MM.1S (cell line): Measurements from ENCODE around the gene JMJD7.
"Not testable (repeated sequence)": the region's sequence is repeated elsewhere in the genome, so short reads cannot be mapped to it uniquely, and the experiment has no call there.

Experiments
- DNase-seq: peaks from one replicate; pipeline ENCODE4 v3.0.0-alpha.2; 2015
- H2AFZ ChIP-seq: fragments of 300-600 bp; sonication (generic); 2 replicates; pipeline ENCODE4 v1.6.0; 2016; ENCODE audit warnings: antibody characterized with exemption, low read length
- H3F3A ChIP-seq: fragments of 300-600 bp; sonication (generic); 2 replicates; pipeline ENCODE4 v1.6.1; 2016; ENCODE audit warnings: mild to moderate bottlenecking, antibody characterized with exemption, low read length, moderate library complexity, mixed read lengths; ENCODE audit not compliant: insufficient read depth
- H3K27ac ChIP-seq: fragments of 300-600 bp; sonication (generic); 2 replicates; pipeline ENCODE4 v1.5.1; 2016; ENCODE audit warnings: mild to moderate bottlenecking, low read length
- H3K27me3 ChIP-seq: fragments of 300-600 bp; sonication (generic); replicated peaks from 2 replicates; pipeline ENCODE4 v1.6.0; 2016; ENCODE audit warnings: low read length; ENCODE audit not compliant: insufficient read depth
- H3K36me3 ChIP-seq: fragments of 300-600 bp; sonication (generic); replicated peaks from 2 replicates; pipeline ENCODE4 v1.6.1; 2016; ENCODE audit warnings: mild to moderate bottlenecking, low read length, mixed read lengths; ENCODE audit not compliant: insufficient read depth
- H3K4me1 ChIP-seq: fragments of 300-600 bp; sonication (generic); 2 replicates; pipeline ENCODE4 v1.6.1; 2016; ENCODE audit warnings: low read length, mixed read lengths
- H3K4me2 ChIP-seq: fragments of 300-600 bp; sonication (generic); 2 replicates; pipeline ENCODE4 v1.6.0; 2016; ENCODE audit warnings: low read depth, low read length
- H3K4me3 ChIP-seq: fragments of 300-600 bp; sonication (generic); 2 replicates; pipeline ENCODE4 v1.5.1; 2016; ENCODE audit warnings: low read length, mixed read lengths
- H3K79me2 ChIP-seq: fragments of 300-600 bp; sonication (generic); 2 replicates; pipeline ENCODE4 v1.6.1; 2016; ENCODE audit warnings: mixed run types, low read length, mixed read lengths
- H3K9ac ChIP-seq: fragments of 300-600 bp; sonication (generic); 2 replicates; pipeline ENCODE4 v1.6.1; 2016; ENCODE audit warnings: low read length, mixed read lengths
- H3K9me2 ChIP-seq: fragments of 300-600 bp; sonication (generic); replicated peaks from 2 replicates; pipeline ENCODE4 v1.6.1; 2016; ENCODE audit warnings: mild to moderate bottlenecking, low read length, mixed read lengths; ENCODE audit not compliant: insufficient read depth
- H3K9me3 ChIP-seq: fragments of 300-600 bp; sonication (generic); replicated peaks from 2 replicates; pipeline ENCODE4 v1.6.1; 2016; ENCODE audit warnings: mild to moderate bottlenecking, low read length, mixed read lengths; ENCODE audit not compliant: insufficient read depth
- H4K20me1 ChIP-seq: fragments of 300-600 bp; sonication (generic); 2 replicates; pipeline ENCODE4 v1.6.1; 2016; ENCODE audit warnings: mild to moderate bottlenecking, low read length, moderate library complexity, mixed read lengths; ENCODE audit not compliant: insufficient read depth
- EZH2 ChIP-seq: fragments of 300-600 bp; sonication (generic); optimal IDR thresholded peaks from 2 replicates; pipeline ENCODE3; 2017; ENCODE audit warnings: low read depth, mild to moderate bottlenecking, antibody characterized with exemption, low read length, mixed read lengths
- EZH2phosphoT487 ChIP-seq: fragments of 300-600 bp; sonication (generic); IDR thresholded peaks from 2 replicates; pipeline ENCODE4 v1.6.1; 2018; ENCODE audit warnings: antibody characterized with exemption, low read length
- TF ChIP-seq, protein P1 (sequence below): fragments of 300-600 bp; sonication (generic); IDR thresholded peaks from 2 replicates; pipeline ENCODE4 v1.5.1; 2016; ENCODE audit warnings: antibody characterized with exemption, low read length, mixed read lengths

Gene JMJD7

DNA sequence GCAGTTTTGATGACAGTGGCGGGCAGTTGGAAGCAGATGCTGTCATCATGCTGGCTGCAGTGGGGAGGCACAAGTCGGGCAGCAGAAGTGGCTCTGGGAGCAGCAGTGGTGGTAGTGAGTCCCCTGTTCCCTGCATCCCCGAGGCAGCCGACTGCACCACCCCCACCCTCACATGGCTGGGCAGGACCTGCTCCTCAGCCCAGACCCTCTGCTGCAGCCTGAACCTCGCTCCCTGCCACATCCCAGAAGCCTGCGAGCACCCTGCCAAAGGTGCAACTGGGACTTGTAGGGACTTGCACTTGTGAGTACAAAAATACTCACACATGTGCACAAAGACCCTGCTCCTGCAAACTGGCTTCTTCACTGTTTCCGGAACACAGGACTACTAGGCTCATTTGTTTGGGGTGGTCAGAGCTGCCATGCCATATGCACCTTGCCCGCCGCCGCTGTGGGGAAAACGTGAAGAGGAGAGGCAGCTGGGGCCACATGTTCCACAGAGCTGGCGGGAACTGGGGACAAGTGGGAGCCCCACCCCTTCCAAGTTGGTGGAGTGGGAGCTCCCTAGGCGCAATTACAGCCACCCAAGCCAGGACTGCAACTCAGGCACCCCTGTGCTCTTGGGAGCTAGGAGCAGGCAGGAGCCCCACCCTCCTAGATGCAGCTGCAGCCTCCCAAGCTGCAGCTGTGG, 2.2 kb downstream of the JMJD7 start:
- H3K9ac ChIP-seq: no peak overlapping the region
- no peaks in the 10 kb centered on the region for H3K79me2 ChIP-seq
- no peaks in the 10 kb centered on the region for H3K4me1 ChIP-seq
- no peaks in the 10 kb centered on the region for H3F3A ChIP-seq
- H3K4me2 ChIP-seq: no peak overlapping the region
- H3K9me2 ChIP-seq: no peaks in the 10 kb centered on the region
- TF ChIP-seq, protein P1, sequence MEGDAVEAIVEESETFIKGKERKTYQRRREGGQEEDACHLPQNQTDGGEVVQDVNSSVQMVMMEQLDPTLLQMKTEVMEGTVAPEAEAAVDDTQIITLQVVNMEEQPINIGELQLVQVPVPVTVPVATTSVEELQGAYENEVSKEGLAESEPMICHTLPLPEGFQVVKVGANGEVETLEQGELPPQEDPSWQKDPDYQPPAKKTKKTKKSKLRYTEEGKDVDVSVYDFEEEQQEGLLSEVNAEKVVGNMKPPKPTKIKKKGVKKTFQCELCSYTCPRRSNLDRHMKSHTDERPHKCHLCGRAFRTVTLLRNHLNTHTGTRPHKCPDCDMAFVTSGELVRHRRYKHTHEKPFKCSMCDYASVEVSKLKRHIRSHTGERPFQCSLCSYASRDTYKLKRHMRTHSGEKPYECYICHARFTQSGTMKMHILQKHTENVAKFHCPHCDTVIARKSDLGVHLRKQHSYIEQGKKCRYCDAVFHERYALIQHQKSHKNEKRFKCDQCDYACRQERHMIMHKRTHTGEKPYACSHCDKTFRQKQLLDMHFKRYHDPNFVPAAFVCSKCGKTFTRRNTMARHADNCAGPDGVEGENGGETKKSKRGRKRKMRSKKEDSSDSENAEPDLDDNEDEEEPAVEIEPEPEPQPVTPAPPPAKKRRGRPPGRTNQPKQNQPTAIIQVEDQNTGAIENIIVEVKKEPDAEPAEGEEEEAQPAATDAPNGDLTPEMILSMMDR: no peak
- H3K9me3 ChIP-seq: no peaks in the 10 kb centered on the region
- no peak for DNase-seq
- no peak overlapping the region for H2AFZ ChIP-seq
- H3K27me3 ChIP-seq: no peaks in the 10 kb centered on the region
- H3K36me3 ChIP-seq: no peaks in the 10 kb centered on the region
- no peaks in the 10 kb centered on the region for H4K20me1 ChIP-seq
- no peak overlapping the region for H3K27ac ChIP-seq
- no peak overlapping the region for H3K4me3 ChIP-seq

DNA sequence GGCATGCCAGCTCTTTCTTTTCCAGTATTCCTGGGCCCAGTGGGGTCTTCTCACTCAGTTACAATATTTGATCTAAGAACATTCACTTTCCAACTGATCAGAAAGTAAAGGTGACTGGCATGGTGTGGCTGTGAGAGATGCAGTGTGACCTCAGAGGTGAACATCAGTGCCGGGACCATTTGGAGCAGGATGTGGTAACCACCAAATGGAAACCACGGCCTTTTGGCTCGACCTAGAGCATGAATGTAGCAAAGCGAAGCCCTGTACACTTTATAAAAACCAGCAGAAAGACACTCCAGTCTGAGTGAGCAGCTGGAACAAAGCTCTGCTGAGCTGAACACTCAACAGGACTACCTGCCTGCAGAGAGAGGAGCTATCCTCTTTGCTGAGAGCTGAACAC, 3.4 kb downstream of the JMJD7 start:
- not testable (repeated sequence) for H3K9me2 ChIP-seq, H3K36me3 ChIP-seq, H3K9me3 ChIP-seq, H3K4me1 ChIP-seq, H3K27ac ChIP-seq, H3K4me2 ChIP-seq, H3K4me3 ChIP-seq, DNase-seq, H2AFZ ChIP-seq, H4K20me1 ChIP-seq, H3K79me2 ChIP-seq, H3K9ac ChIP-seq, H3K27me3 ChIP-seq, H3F3A ChIP-seq

DNA sequence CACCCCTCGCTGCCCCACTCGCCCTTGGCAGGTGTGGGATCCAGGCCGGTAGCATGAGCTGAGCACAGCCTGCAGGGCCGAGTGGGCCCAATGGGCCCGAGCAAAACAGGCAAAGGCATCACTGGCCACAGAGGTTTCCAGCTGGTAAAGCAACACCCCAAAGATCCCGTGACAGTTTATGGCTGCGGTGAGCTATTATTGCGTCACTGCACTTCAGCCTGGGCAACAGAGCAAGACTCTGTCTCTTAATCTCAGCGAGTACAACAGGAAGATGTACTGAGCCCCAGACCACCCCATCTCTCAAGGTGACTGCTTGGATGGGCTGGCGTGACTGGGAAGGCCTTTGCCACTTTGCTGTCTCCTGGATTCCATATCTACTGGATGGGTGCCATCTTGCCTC, 4.3 kb downstream of the JMJD7 start:
- Histone ChIP-seq H3F3A (no peaks in the 10 kb centered on the region), H3K4me3 (no peak overlapping the region), H3K4me2 (no peak overlapping the region), H3K9ac (no peak overlapping the region), H3K27me3 (no peaks in the 10 kb centered on the region), H3K4me1 (no peaks in the 10 kb centered on the region), H3K9me2 (no peaks in the 10 kb centered on the region), H3K36me3 (no peaks in the 10 kb centered on the region), H3K9me3 (no peaks in the 10 kb centered on the region), H2AFZ (no peak overlapping the region), H4K20me1 (no peaks in the 10 kb centered on the region), H3K79me2 (no peaks in the 10 kb centered on the region), H3K27ac (no peak overlapping the region)
- DNase-seq: no peak
- TF ChIP-seq, protein P1: no peak
- TF ChIP-seq EZH2phosphoT487 (no peak), EZH2 (no peak)

DNA sequence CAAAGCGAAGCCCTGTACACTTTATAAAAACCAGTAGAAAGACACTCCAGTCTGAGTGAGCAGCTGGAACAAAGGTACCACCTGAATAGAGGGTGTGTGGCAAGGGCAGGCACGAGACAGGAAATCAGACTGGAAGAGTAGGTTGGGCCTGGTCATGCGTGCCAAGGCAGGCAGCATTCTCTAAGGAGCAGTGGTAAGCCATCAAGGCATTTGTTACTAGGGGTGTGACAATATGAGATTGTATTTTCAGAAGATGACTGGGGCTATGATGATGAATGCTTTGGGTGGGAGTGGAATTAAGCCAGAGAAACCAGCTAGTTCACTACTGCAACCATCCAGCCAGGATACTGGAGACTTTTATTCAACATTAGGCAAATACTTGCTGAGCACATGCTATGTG, 5.0 kb downstream of the JMJD7 start:
- H3K36me3 ChIP-seq: no peaks in the 10 kb centered on the region
- H3K4me2 ChIP-seq: no peak overlapping the region
- H3K4me3 ChIP-seq: no peak overlapping the region
- H4K20me1 ChIP-seq: no peaks in the 10 kb centered on the region
- no peak overlapping the region for H2AFZ ChIP-seq
- H3K9me3 ChIP-seq: no peaks in the 10 kb centered on the region
- H3K79me2 ChIP-seq: no peaks in the 10 kb centered on the region
- H3K27me3 ChIP-seq: no peaks in the 10 kb centered on the region
- H3K9ac ChIP-seq: no peak overlapping the region
- H3K4me1 ChIP-seq: no peaks in the 10 kb centered on the region
- TF ChIP-seq EZH2: no peak
- no peak for TF ChIP-seq EZH2phosphoT487
- TF ChIP-seq, protein P1: no peak
- DNase-seq: no peak
- H3K9me2 ChIP-seq: no peaks in the 10 kb centered on the region
- no peaks in the 10 kb centered on the region for H3F3A ChIP-seq
- no peak overlapping the region for H3K27ac ChIP-seq
